Left lung (tissue), 10 donors: ENCODE measurements around the gene ASXL2. TPM values are rescaled to one million over a fixed set of nuclear protein-coding genes. Genes with fewer than 3 reads are reported as not detected.
"Not testable (repeated sequence)": the region's sequence is repeated elsewhere in the genome, so short reads cannot be mapped to it uniquely, and the experiment has no call there.

Experiments
- ATAC-seq: fragments of 200-7000 bp; cut with Tn5 transposase; one replicate; pipeline ENCODE4 v1.9.1; 2020; ENCODE audit warnings: moderate library complexity
- DNase-seq, 4 donors: peaks; one replicate each; pipeline ENCODE4 v3.0.0-alpha.2; 2013 to 2020
- H3K27ac ChIP-seq, 2 donors: fragments of 200-600 bp; sonication (generic) in 1 of 2; one replicate each; pipeline versions ENCODE4 v1.5.0 to v1.8.0; 2020 to 2021
- H3K27me3 ChIP-seq, 2 donors: fragments of 200-600 bp; sonication (generic) in 1 of 2; one replicate each; pipeline versions ENCODE4 v1.5.0 to v1.8.0; 2020 to 2021
- H3K36me3 ChIP-seq, 2 donors: fragments of 200-600 bp; sonication (generic) in 1 of 2; one replicate each; pipeline versions ENCODE4 v1.5.0 to v1.8.0; 2020 to 2021
- H3K4me1 ChIP-seq, 2 donors: fragments of 200-600 bp; one replicate each; pipeline ENCODE4 v1.8.0; 2021
- H3K4me3 ChIP-seq, 2 donors: fragments of 200-600 bp; sonication (generic) in 1 of 2; one replicate each; pipeline versions ENCODE4 v1.5.0 to v1.8.0; 2020 to 2021; ENCODE audit warnings: mild to moderate bottlenecking in 1 of 2
- H3K9me3 ChIP-seq, 2 donors: fragments of 200-600 bp; sonication (generic) in 1 of 2; one replicate each; pipeline versions ENCODE4 v1.5.0 to v1.8.0; 2020 to 2021
- intact Hi-C, 2 donors: fragments of 100-400 bp; cut with DNase I; formaldehyde crosslinking; loops; one replicate each; pipeline versions ENCODE4 v1.11.2 to v1.14.2; 2022
- polyA plus RNA-seq, 6 donors: library from polyadenylated mRNA; unstranded; fragments of 120-200 nt; gene quantifications; one replicate each; pipeline ENCODE4 v1.2.1, GENCODE V29; 2013; ENCODE audit not compliant: insufficient read length in 6 of 6
- total RNA-seq, 2 donors: library from RNA; stranded (reverse); fragmentation: NEBNext Ultra II Directional; extraction: Animal tissue kit (Norgen Biotek cat#: 25700); gene quantifications; one replicate each; pipeline ENCODE4 v1.2.1, GENCODE V29; 2021
- TF ChIP-seq, protein P1 (sequence below), 2 donors: fragments of 200-600 bp; sonication (generic) in 1 of 2; IDR thresholded peaks; one replicate each; pipeline versions ENCODE4 v1.5.0 to v1.8.0; 2021; ENCODE audit warnings: antibody characterized with exemption in 2 of 2
- donor health status: DM: no; HTN: yes; CAD: no.
- donor health status: DM: no; HTN: no; CAD: no.

The ASXL2 gene
- total and polyA plus RNA-seq, 8 donors: 17.7 to 33.4 (median 19.4) TPM

DNA sequence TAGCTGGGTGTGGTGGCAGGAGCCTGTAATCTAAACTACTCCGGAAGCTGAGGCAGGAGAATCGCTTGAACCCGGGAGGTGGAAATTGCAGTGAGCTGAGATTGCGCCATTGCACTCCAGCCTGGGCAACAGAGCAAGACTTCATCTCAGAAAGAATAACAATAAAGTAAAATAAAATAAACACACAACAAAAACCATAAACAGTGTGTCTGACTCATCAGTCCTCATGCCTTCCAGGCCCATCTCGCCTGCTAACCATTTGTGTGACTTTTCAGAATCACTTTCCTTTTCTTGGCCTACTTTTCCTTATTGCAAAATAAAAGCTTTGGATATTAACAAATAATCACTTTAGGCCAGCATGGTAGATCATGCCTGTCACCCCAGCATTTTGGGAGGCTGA is 42.0 kb upstream of the ASXL2 start:
- TF ChIP-seq, protein P1, sequence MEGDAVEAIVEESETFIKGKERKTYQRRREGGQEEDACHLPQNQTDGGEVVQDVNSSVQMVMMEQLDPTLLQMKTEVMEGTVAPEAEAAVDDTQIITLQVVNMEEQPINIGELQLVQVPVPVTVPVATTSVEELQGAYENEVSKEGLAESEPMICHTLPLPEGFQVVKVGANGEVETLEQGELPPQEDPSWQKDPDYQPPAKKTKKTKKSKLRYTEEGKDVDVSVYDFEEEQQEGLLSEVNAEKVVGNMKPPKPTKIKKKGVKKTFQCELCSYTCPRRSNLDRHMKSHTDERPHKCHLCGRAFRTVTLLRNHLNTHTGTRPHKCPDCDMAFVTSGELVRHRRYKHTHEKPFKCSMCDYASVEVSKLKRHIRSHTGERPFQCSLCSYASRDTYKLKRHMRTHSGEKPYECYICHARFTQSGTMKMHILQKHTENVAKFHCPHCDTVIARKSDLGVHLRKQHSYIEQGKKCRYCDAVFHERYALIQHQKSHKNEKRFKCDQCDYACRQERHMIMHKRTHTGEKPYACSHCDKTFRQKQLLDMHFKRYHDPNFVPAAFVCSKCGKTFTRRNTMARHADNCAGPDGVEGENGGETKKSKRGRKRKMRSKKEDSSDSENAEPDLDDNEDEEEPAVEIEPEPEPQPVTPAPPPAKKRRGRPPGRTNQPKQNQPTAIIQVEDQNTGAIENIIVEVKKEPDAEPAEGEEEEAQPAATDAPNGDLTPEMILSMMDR (IDR thresholded peaks at IDR 0.05): no peak

DNA sequence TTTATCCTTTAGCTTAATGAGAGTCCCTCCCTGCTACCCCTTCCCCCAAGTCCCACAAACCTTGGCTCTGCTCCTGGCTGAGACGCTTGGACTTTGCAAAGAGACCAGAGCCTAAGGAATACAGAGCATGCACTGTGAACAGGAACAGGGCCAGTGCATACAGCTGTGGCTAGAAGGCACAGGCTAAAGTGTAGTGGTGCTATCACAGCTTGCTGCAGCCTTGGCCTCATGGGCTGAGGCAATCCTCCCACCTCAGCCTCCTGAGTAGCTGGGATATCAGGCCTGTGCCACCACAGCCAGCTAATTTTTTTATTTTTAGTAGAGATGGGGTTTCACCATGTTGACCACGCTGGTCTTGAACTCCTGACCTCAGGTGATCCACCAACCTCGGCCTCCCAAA is 39.5 kb upstream of the ASXL2 start:
- DNase-seq (no peak), ATAC-seq (no peak)
- no peak overlapping the region for H3K27ac ChIP-seq
- H3K36me3 ChIP-seq: no peaks in the 10 kb centered on the region
- no peaks in the 10 kb centered on the region for H3K9me3 ChIP-seq
- no peak overlapping the region for H3K4me3 ChIP-seq
- no peaks in the 10 kb centered on the region for H3K4me1 ChIP-seq
- TF ChIP-seq, protein P1 (IDR thresholded peaks at IDR 0.05): no peak
- intact Hi-C loops: no loop called here
- H3K27me3 ChIP-seq: no peaks in the 10 kb centered on the region

More for the DNA sequence above, 42.0 kb upstream of the ASXL2 start:
- Histone ChIP-seq H3K4me1 (no peaks in the 10 kb centered on the region), H3K27ac (no peak overlapping the region), H3K27me3 (no peaks in the 10 kb centered on the region), H3K4me3 (no peak overlapping the region), H3K36me3 (no peaks in the 10 kb centered on the region), H3K9me3 (no peaks in the 10 kb centered on the region)
- DNase-seq (no peak), ATAC-seq (no peak)
- intact Hi-C loops: no loop called here

DNA sequence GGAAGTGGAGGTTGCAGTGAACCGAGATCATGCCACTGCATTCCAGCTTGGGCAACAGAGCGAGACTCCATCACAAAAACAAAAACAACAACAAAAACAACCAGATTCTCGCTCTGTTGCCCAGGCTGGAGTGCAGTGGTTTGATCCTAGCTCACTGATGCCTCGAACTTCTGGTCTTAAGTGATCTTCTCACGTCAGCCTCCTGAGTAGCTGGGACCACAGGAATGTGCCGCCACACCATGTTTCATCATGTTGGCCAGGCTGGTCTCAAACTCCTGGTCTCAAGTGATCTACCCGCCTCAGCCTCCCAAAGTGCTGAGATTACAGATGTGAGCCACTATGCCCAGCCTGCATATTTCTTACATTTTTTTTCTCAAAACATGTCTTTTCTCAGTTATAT is 39.1 kb upstream of the ASXL2 start:
- H3K4me3 ChIP-seq, H3K27me3 ChIP-seq, intact Hi-C loops, ATAC-seq, H3K9me3 ChIP-seq, DNase-seq, H3K4me1 ChIP-seq, H3K36me3 ChIP-seq, H3K27ac ChIP-seq: not testable (repeated sequence)

DNA sequence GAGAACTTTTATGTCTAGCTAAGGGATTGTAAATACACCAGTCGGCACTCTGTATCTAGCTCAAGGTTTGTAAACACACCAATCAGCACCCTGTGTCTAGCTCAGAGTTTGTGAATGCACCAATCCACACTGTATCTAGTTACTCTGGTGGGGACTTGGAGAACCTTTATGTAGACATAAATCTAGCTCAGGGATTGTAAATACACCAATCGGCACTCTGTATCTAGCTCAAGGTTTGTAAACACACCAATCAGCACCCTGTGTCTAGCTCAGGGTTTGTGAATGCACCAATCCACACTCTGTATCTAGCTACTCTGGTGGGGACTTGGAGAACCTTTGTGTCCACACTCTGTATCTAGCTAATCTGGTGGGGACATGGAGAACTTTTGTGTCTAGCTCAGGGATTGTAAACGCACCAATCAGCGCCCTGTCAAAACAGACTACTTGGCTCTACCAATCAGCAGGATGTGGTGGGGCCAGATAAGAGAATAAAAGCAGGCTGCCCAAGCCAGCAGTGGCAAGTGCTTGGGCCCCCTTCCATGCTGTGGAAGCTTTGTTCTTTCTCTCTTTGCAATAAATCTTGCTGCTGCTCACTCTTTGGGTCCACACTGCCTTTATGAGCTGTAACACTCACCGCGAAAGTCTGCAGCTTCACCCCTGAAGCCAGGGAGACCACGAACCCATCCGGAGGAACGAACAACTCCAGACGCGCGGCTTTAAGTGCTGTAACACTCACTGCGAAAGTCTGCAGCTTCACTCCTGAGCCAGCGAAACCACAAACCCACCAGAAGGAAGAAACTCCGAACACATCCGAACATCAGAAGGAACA is 37.9 kb upstream of the ASXL2 start:
- ATAC-seq, H3K9me3 ChIP-seq, H3K27me3 ChIP-seq, H3K27ac ChIP-seq, H3K36me3 ChIP-seq, H3K4me3 ChIP-seq, intact Hi-C loops, H3K4me1 ChIP-seq, DNase-seq: not testable (repeated sequence)

DNA sequence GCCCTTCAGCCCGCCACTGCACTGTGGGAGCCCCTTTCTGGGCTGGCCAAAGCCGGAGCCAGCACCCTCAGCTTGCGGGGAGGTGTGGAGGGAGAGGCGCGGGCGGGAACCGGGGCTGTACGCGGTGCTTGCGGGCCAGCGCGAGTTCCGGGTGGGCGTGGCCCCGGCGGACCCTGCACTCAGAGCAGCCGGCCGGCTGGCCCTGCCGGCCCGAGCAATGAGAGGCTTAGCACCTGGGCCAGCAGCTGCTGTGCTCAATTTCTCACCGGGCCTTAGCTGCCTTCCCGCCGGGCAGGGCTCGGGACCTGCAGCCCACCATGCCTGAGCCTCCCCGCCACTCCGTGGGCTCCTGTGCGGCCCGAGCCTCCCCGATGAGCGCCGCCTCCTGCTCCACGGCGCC is 37.1 kb upstream of the ASXL2 start:
- intact Hi-C loops, ATAC-seq, H3K4me1 ChIP-seq, H3K36me3 ChIP-seq, H3K27me3 ChIP-seq, H3K27ac ChIP-seq, H3K4me3 ChIP-seq, H3K9me3 ChIP-seq: not testable (repeated sequence)
- DNase-seq: peak in 1 of 4 donors; percentile 71

DNA sequence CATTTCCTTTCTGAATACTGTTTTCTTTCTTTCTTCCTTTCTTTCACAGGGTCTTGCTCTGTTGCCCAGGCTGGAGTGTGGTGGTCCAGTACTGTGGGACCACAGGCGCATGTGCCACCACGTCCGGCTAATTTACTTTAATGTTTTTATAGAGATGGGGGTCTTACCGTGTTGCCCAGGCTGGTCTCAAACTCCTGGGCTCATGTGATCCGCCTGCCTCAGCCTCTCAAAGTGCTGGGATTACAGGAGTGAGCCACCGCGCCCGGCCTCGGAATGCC is 35.3 kb upstream of the ASXL2 start:
- intact Hi-C loops, H3K27ac ChIP-seq, H3K4me1 ChIP-seq, H3K27me3 ChIP-seq, H3K36me3 ChIP-seq, H3K4me3 ChIP-seq, DNase-seq, H3K9me3 ChIP-seq, ATAC-seq: not testable (repeated sequence)

DNA sequence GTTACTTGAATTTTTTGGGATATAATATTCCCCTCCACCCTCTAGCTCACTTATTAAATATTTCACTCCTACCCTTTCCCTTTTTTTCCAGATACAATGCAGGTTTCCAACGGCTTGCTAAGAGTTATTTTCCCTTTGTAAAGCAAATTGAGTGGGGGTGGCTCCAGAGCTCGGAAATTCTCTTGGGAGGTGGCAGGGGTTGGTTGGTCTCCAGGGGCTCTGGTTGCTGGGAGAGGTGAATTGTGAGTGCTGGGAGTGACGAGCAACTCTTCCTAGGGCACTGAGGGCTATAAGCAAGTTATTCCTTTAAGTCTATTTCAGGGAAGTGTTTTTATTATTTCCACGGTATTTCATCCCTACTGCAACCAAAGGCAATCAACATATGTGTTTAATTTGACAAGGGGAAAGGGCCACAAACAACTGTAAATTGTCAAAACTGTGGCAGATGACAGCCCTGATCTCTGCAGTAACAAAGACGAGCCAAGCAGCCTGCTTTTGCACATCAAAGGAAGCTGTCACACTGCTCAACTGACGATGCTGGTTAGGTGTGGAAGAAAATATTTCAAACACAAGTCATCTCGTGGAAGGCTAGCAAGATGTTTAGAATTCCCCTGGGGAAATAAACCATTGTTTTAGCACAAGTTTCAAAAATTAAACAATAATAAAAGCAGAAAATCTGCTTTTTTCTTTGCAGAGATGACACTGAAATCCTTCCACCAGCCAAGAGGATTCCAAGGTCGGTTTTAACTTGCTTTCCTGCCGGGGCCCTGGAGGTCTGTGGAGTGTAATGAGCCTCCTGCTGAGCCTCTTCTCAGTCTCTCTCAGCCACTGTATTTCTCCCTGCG is 34.8 kb upstream of the ASXL2 start:
- TF ChIP-seq, protein P1 (IDR thresholded peaks at IDR 0.05): no peak
- intact Hi-C loops: no loop called here
- H3K4me1 ChIP-seq: no peaks in the 10 kb centered on the region

DNA sequence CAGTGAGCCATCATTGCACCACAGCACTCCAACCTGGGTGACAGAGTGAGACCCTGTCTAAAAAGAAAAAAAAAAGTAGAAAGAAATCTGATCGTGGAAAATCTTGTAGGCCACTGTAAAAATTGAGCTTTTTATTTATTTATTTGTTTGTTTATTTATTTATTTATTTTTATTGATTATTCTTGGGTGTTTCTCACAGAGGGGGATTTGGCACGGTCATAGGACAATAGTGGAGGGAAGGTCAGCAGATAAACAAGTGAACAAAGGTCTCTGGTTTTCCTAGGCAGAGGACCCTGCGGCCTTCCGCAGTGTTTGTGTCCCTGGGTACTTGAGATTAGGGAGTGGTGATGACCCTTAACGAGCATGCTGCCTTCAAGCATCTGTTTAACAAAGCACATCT is 31.3 kb upstream of the ASXL2 start:
- H3K9me3 ChIP-seq, ATAC-seq, H3K27ac ChIP-seq, H3K4me3 ChIP-seq, intact Hi-C loops, DNase-seq, H3K27me3 ChIP-seq, H3K4me1 ChIP-seq, H3K36me3 ChIP-seq: not testable (repeated sequence)

More for the DNA sequence above, 34.8 kb upstream of the ASXL2 start:
- H3K27ac ChIP-seq: no peak overlapping the region
- DNase-seq (no peak), ATAC-seq (no peak)
- no peaks in the 10 kb centered on the region for H3K9me3 ChIP-seq
- H3K4me3 ChIP-seq: no peak overlapping the region
- H3K27me3 ChIP-seq: no peaks in the 10 kb centered on the region
- H3K36me3 ChIP-seq: no peaks in the 10 kb centered on the region
